GM23338 (cell line): ENCODE data around the gene FZD2. TPM values are rescaled to one million over a fixed set of nuclear protein-coding genes. Genes with fewer than 3 reads are reported as not detected.

ENCODE experiments used
- ATAC-seq: fragments of 200-7000 bp; cut with Tn5 transposase; 3 replicates; pipeline ENCODE4 v1.9.1; 2020
- DNase-seq: peaks from one replicate; pipeline ENCODE4 v3.0.0-alpha.2; 2015; ENCODE audit warnings: low spot score
- H2AFZ ChIP-seq: fragments of 200-600 bp; sonication (generic); 2 replicates; pipeline ENCODE4 v1.8.0; 2016; ENCODE audit warnings: antibody characterized with exemption, mild to moderate bottlenecking, moderate library complexity
- H3F3A ChIP-seq: fragments of 200-600 bp; sonication (generic); replicated peaks from 2 replicates; pipeline ENCODE4 v1.8.0; 2017; ENCODE audit warnings: antibody characterized with exemption, mixed run types, low read depth
- H3K27ac ChIP-seq: fragments of 200-600 bp; sonication (generic); 2 replicates; pipeline ENCODE4 v1.6.1; 2016; ENCODE audit warnings: low read depth
- H3K27me3 ChIP-seq: fragments of 200-600 bp; sonication (generic); 2 replicates; pipeline ENCODE4 v1.8.0; 2016; ENCODE audit warnings: mild to moderate bottlenecking, mixed run types, moderate library complexity; ENCODE audit not compliant: insufficient read depth
- H3K36me3 ChIP-seq: fragments of 200-600 bp; sonication (generic); 2 replicates; pipeline ENCODE4 v1.8.0; 2016; ENCODE audit warnings: mild to moderate bottlenecking; ENCODE audit not compliant: insufficient read depth
- H3K4me1 ChIP-seq: fragments of 200-600 bp; sonication (generic); 2 replicates; pipeline ENCODE4 v1.8.0; 2016; ENCODE audit warnings: mild to moderate bottlenecking, moderate library complexity; ENCODE audit not compliant: insufficient read depth
- H3K4me2 ChIP-seq: fragments of 200-600 bp; sonication (generic); 2 replicates; pipeline ENCODE4 v1.7.1; 2017; ENCODE audit warnings: mixed run types
- H3K4me3 ChIP-seq: fragments of 200-600 bp; sonication (generic); 2 replicates; pipeline ENCODE4 v1.6.1; 2016; ENCODE audit warnings: mixed run types
- H3K79me2 ChIP-seq: fragments of 200-600 bp; sonication (generic); replicated peaks from 2 replicates; pipeline ENCODE4 v1.8.0; 2017; ENCODE audit warnings: mild to moderate bottlenecking; ENCODE audit not compliant: insufficient read depth
- H3K9me2 ChIP-seq: fragments of 200-600 bp; sonication (generic); 2 replicates; pipeline ENCODE4 v1.8.0; 2017; ENCODE audit not compliant: insufficient read depth
- H4K20me1 ChIP-seq: fragments of 200-600 bp; sonication (generic); replicated peaks from 2 replicates; pipeline ENCODE4 v1.8.0; 2017; ENCODE audit warnings: mild to moderate bottlenecking; ENCODE audit not compliant: insufficient read depth
- H3K27ac Mint-ChIP-seq: 2 replicates; pipeline ENCODE4 v1.8.0; 2020; ENCODE audit warnings: inconsistent platforms, mild to moderate bottlenecking, moderate library complexity, mixed read lengths
- H3K27me3 Mint-ChIP-seq: 3 replicates; pipeline ENCODE4 v1.8.0; 2022; ENCODE audit warnings: low read depth, mild to moderate bottlenecking, moderate library complexity, mixed read lengths, inconsistent platforms; ENCODE audit not compliant: insufficient read depth, poor library complexity
- H3K36me3 Mint-ChIP-seq: 3 replicates; pipeline ENCODE4 v1.8.0; 2021; ENCODE audit warnings: low read depth, mild to moderate bottlenecking, inconsistent platforms, moderate library complexity, mixed read lengths
- H3K4me1 Mint-ChIP-seq: 3 replicates; pipeline ENCODE4 v1.8.0; 2020; ENCODE audit warnings: mild to moderate bottlenecking, inconsistent platforms, mixed read lengths
- H3K4me3 Mint-ChIP-seq: 3 replicates; pipeline ENCODE4 v1.8.0; 2021; ENCODE audit warnings: moderate library complexity, mild to moderate bottlenecking, inconsistent platforms, mixed read lengths
- H3K9me3 Mint-ChIP-seq: 3 replicates; pipeline ENCODE4 v1.8.0; 2020; ENCODE audit warnings: moderate library complexity, mild to moderate bottlenecking, inconsistent platforms, mixed read lengths
- CREB1 ChIP-seq: fragments of 250-450 bp; sonication (Bioruptor Pico); IDR thresholded peaks from 2 replicates; pipeline ENCODE4 v1.5.0; 2020; ENCODE audit warnings: low read depth, mild to moderate bottlenecking, moderate library complexity
- CTCF ChIP-seq, 2 experiments: fragments of 200-600 bp in 1 of 2; sonication (generic) in 1 of 2; conservative IDR thresholded peaks; 2 replicates each; pipeline versions ENCODE4 v1.5.1 to v1.6.1; 2016 to 2017; ENCODE audit warnings: antibody characterized with exemption in 2 of 2, low read depth in 2 of 2, mild to moderate bottlenecking in 2 of 2, moderate library complexity in 1 of 2
- ETS1 ChIP-seq: IDR thresholded peaks from 2 replicates; pipeline ENCODE4 v1.6.1; 2016; ENCODE audit warnings: antibody characterized with exemption
- EZH2 ChIP-seq: fragments of 200-600 bp; sonication (generic); IDR thresholded peaks from one replicate; pipeline ENCODE4 v1.8.0; 2017; ENCODE audit warnings: antibody characterized with exemption, mild to moderate bottlenecking, low read depth; ENCODE audit not compliant: unreplicated experiment
- EZH2phosphoT487 ChIP-seq: fragments of 200-600 bp; sonication (generic); IDR thresholded peaks from one replicate; pipeline ENCODE4 v1.8.1; 2018; ENCODE audit warnings: antibody characterized with exemption; ENCODE audit not compliant: unreplicated experiment
- JUNB ChIP-seq: IDR thresholded peaks from one replicate; pipeline ENCODE4 v1.6.1; 2016; ENCODE audit warnings: antibody characterized with exemption; ENCODE audit not compliant: unreplicated experiment
- POLR2AphosphoS5 ChIP-seq: IDR thresholded peaks from 2 replicates; pipeline ENCODE4 v1.6.1; 2016; ENCODE audit warnings: antibody characterized with exemption, low read depth
- REST ChIP-seq: IDR thresholded peaks from one replicate; pipeline ENCODE4 v1.6.1; 2018; ENCODE audit warnings: antibody characterized with exemption; ENCODE audit not compliant: unreplicated experiment
- ZNF114 ChIP-seq: fragments of 250-450 bp; sonication (Bioruptor Pico); IDR thresholded peaks from 2 replicates; pipeline ENCODE4 v1.5.0; 2020; ENCODE audit warnings: mild to moderate bottlenecking, moderate library complexity
- ZNF462 ChIP-seq: fragments of 250-450 bp; sonication (Bioruptor Pico); IDR thresholded peaks from 2 replicates; pipeline ENCODE4 v1.5.0; 2020; ENCODE audit warnings: mild to moderate bottlenecking, moderate library complexity
- polyA plus RNA-seq: library from polyadenylated mRNA; unstranded; fragments of >200 nt; fragmentation: Nextera tagmentation; extraction: Ambion mirVana; gene quantifications from 2 replicates; pipeline ENCODE4 v1.2.1, GENCODE V29; 2016
- total RNA-seq: library from RNA; depleted of rRNA; stranded (reverse); fragments of >200 nt; shearing (Covaris generic); gene quantifications from 2 replicates; pipeline ENCODE4 v1.2.3, GENCODE V29; 2014

FZD2 gene
- total and polyA plus RNA-seq, 2 experiments from 2014 or later = 6.2 to 7.6 TPM

- Histone ChIP-seq H3K27me3 (no peaks in the 10 kb centered on the region), H3K79me2 (no peaks in the 10 kb centered on the region), H3F3A (peaks cover 8% of the 10 kb centered on the region), H3K4me3 (no peak overlapping the region), H3K36me3 (no peaks in the 10 kb centered on the region), H4K20me1 (no peaks in the 10 kb centered on the region), H3K4me2 (no peak overlapping the region), H3K27ac (no peak overlapping the region), H2AFZ (no peak overlapping the region), H3K9me2 (no peaks in the 10 kb centered on the region), H3K4me1 (no peaks in the 10 kb centered on the region)
- Mint-ChIP-seq H3K27me3 (peaks cover 2% of the 10 kb centered on the region), H3K9me3 (no peaks in the 10 kb centered on the region), H3K4me3 (no peak overlapping the region), H3K4me1 (0 out of 3 replicates have a peak, but pooled peaks cover 2% of the 10 kb centered on the region), H3K36me3 (no peaks in the 10 kb centered on the region), H3K27ac (no peak overlapping the region)
- ATAC-seq = no peak
- TF ChIP-seq ZNF114 (CRISPR knock-in tag) (no peak), CREB1 (CRISPR knock-in tag) (no peak), ETS1 (no peak), CTCF (conservative IDR thresholded peaks at IDR 0.05; ENCODE audit: low read depth in 2 of 2) (no peak), JUNB (no peak), ZNF462 (no peak), EZH2 (no peak), EZH2phosphoT487 (no peak), REST (no peak), POLR2AphosphoS5 (no peak)
- DNase-seq = no peak
Measured at GRCh38 chr17:44593156-44593555, 35.9 kb downstream of the FZD2 start.
